Testis (tissue), 3 donors: Measurements from ENCODE around the gene GABBR2. TPM values are rescaled to one million over a fixed set of nuclear protein-coding genes. Genes with fewer than 3 reads are reported as not detected.

Experiments used
- DNase-seq: peaks from one replicate; pipeline ENCODE4 v3.0.0-alpha.2; 2019
- H3K27ac ChIP-seq, 2 donors: fragments of 200-600 bp; sonication (generic); one replicate each; pipeline ENCODE4 v1.5.1; 2019
- H3K27me3 ChIP-seq: fragments of 200-600 bp; sonication (generic); one replicate; pipeline ENCODE4 v1.5.1; 2019
- H3K36me3 ChIP-seq: fragments of 200-600 bp; sonication (generic); one replicate; pipeline ENCODE4 v1.5.1; 2017; ENCODE audit warnings: low read depth; ENCODE audit errors: missing control alignments
- H3K4me1 ChIP-seq: fragments of 200-600 bp; sonication (generic); one replicate; pipeline ENCODE4 v1.5.1; 2019
- H3K4me3 ChIP-seq, 2 donors: fragments of 200-600 bp; sonication (generic); one replicate each; pipeline ENCODE4 v1.5.1; 2017 to 2019
- H3K9me3 ChIP-seq: fragments of 200-600 bp; sonication (generic); one replicate; pipeline ENCODE4 v1.5.1; 2017
- POLR2A ChIP-seq: fragments of 450-650 bp; IDR thresholded peaks from one replicate; pipeline ENCODE4 v1.6.1; 2017; ENCODE audit warnings: antibody characterized with exemption, mild to moderate bottlenecking, moderate library complexity
- WGBS, 2 donors: methylation state at CpG; one replicate each; pipeline ENCODE4 v1.1.5; 2018; 5-methylcytosine and 5-hydroxymethylcytosine counted together
- intact Hi-C: fragments of 100-400 bp; cut with DNase I; formaldehyde crosslinking; loops from one replicate; pipeline ENCODE4 v1.15.1; 2023; ENCODE audit warnings: low total_unique reads
- polyA plus RNA-seq: library from polyadenylated mRNA; stranded (reverse); fragments of 350-450 nt; fragmentation: Illumina TruSeq; extraction: RNeasy Lipid Tissue Mini Kit (QIAGEN cat#74804); gene quantifications from one replicate; pipeline ENCODE4 v1.2.3, GENCODE V29; 2014; ENCODE audit warnings: low read depth, low replicate concordance; ENCODE audit not compliant: insufficient read depth
- total RNA-seq, 2 donors: library from RNA; depleted of rRNA; stranded (reverse); fragments of >200 nt; gene quantifications; one replicate each; pipeline ENCODE4 v1.2.3, GENCODE V29; 2016
- TF ChIP-seq, protein P1 (sequence below), 3 experiments: fragments of 450-650 bp in 2 of 3; fragments of 200-600 bp in 1 of 3; sonication (generic) in 1 of 3; IDR thresholded peaks; one replicate each; pipeline ENCODE4 v1.5.1; 2016 to 2019; ENCODE audit warnings: antibody characterized with exemption in 3 of 3, mild to moderate bottlenecking in 2 of 3, moderate library complexity in 1 of 3

Gene GABBR2
- total and polyA plus RNA-seq, 3 donors from 2014 or later = 3.0 to 8.1 (median 6.9) TPM

DNA sequence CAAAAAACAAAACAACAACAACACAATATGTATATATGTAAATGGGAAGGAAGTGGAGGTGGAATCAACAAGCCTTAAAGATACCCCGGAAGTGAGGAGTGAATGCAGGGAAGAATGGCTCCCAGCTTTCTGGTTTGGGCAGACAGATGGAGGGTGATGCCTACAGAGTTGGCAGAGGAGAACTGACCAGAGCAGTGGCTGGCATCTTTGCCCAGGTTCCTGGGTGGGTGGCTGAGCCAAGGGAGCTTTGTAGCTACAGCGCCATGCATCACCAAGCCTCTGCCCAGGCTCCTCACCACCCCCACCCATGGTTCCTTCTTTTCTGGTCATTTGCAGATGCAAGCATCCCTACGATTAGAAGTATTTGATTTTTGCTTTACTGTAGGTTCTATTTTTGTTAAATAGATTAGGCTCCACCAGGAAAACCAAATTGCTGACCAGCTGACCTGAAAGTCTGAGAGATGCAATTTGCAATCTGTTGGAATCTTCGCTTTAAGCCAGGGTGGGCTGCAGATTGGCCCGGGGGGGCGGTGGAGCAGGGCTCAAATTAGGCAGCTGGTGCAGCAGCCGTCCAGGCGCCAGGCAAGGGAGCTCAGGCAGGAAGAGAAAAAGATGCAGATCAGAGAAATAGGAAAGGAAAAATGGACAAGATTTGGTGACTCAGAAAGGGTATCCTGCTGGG is 290.0 kb downstream of the GABBR2 start:
- WGBS, 2 donors = 86 to 88% methylated on average over 8 of the region's 8 CpGs
- H3K9me3 ChIP-seq = no peaks in the 10 kb centered on the region
- H3K36me3 ChIP-seq = no peaks in the 10 kb centered on the region
- no peak for DNase-seq
- no peaks in the 10 kb centered on the region for H3K4me1 ChIP-seq
- TF ChIP-seq, protein P1, sequence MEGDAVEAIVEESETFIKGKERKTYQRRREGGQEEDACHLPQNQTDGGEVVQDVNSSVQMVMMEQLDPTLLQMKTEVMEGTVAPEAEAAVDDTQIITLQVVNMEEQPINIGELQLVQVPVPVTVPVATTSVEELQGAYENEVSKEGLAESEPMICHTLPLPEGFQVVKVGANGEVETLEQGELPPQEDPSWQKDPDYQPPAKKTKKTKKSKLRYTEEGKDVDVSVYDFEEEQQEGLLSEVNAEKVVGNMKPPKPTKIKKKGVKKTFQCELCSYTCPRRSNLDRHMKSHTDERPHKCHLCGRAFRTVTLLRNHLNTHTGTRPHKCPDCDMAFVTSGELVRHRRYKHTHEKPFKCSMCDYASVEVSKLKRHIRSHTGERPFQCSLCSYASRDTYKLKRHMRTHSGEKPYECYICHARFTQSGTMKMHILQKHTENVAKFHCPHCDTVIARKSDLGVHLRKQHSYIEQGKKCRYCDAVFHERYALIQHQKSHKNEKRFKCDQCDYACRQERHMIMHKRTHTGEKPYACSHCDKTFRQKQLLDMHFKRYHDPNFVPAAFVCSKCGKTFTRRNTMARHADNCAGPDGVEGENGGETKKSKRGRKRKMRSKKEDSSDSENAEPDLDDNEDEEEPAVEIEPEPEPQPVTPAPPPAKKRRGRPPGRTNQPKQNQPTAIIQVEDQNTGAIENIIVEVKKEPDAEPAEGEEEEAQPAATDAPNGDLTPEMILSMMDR (IDR thresholded peaks at IDR 0.05) = no peak
- TF ChIP-seq POLR2A = no peak
- H3K4me3 ChIP-seq = no peak overlapping the region
- intact Hi-C loops = no loop called here
- no peaks in the 10 kb centered on the region for H3K27me3 ChIP-seq
- H3K27ac ChIP-seq = no peak overlapping the region

DNA sequence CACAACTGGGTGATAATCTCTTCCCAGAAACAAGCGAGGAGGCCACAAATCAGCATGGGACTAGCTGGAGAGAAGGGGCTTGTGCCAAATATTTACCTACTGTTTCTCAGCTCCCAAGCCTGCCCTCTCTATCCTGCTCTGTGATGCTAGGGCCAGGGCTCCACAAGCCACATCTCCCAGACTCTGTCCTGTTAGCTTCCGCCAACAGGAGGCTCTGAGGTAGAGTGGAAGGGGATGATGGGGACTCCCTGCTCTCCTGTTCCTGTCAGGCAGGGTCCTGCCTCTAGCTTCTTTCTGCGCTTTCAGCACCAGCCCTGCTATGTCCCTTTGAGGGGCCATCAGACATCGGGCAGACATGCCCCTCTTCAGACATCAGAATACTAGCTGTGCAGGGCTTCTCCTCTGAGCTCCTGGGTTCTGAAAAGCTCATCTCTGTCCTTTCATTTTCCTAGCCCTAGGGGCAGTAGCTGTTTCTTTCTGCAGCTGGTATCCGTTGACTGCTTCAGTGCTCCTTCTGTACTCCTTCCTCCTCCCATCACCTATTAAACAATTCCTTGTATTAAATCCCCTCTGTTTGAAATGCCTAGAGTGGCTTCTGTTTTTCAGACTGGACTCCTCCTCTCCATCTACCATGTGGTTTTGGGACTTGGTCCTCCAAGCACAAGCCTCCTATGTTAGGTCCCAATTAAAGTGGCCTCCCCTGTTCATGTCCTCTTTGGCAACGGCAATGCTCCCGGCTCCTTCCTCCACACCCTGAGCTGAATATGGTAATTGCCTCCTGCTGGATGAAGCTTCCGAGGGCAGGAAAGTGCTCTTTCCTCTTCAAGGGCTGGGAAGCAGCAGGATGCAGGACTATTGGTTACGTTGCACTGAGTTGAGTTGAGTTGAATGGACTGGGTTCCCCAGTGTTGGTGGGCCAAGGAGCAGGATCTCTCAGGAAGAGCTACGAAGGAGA is 292.2 kb downstream of the GABBR2 start:
- TF ChIP-seq POLR2A = no peak
- TF ChIP-seq, protein P1 (IDR thresholded peaks at IDR 0.05) = no peak
- H3K36me3 ChIP-seq = no peaks in the 10 kb centered on the region
- WGBS, 2 donors = 67 to 80% methylated on average over 10 of the region's 10 CpGs
- no peak overlapping the region for H3K27ac ChIP-seq
- H3K4me1 ChIP-seq = no peaks in the 10 kb centered on the region
- DNase-seq = no peak
- intact Hi-C loops = no loop called here
- no peak overlapping the region for H3K4me3 ChIP-seq
- H3K9me3 ChIP-seq = no peaks in the 10 kb centered on the region
- no peaks in the 10 kb centered on the region for H3K27me3 ChIP-seq

DNA sequence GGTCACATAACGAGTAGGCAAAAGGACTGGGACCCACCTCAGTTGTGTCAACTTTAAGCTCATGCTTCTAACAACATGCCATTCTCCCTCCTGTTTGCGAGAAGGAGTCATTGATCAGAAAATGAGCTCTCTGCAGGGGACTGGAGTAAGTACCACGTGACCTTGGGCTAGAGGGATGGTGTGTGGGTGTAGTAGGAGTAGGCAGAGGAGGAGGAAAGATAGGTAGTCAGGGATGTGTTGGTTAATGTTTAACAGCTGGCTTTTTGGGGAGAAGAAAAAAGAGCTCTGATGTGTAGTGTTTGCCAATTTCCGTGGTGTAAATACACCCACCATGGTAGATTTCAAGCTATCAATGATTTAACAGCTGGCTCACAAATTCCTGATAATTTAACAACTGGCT is 293.0 kb downstream of the GABBR2 start:
- Histone ChIP-seq H3K36me3 (no peaks in the 10 kb centered on the region), H3K27me3 (no peaks in the 10 kb centered on the region), H3K4me3 (no peak overlapping the region), H3K9me3 (no peaks in the 10 kb centered on the region), H3K4me1 (no peaks in the 10 kb centered on the region), H3K27ac (no peak overlapping the region)
- TF ChIP-seq POLR2A = no peak
- TF ChIP-seq, protein P1 (IDR thresholded peaks at IDR 0.05) = no peak
- DNase-seq = no peak
- intact Hi-C loops = no loop called here
- 52 to 64% methylated on average over 4 of the region's 4 CpGs for WGBS, 2 donors

DNA sequence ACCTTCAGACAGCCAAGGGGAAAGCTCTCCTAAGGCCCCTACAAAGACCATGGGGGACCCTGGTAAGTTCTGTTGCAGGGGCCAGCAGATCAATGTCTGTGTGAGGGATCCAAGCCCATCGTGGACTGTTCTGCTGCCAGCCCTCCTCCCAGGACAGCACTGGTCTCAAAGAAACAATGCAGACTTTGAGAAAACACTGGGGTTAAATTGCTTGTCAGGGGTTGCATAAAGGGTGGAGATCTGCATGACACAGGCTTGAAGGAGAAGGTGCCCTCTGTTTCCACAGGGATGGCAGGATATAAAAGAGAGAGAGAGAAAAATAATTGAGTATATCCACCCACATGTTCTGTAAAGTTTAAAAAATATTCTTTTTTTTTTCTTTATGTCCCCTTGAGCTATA is 295.7 kb downstream of the GABBR2 start:
- H3K4me1 ChIP-seq = no peaks in the 10 kb centered on the region
- intact Hi-C loops = no loop called here
- TF ChIP-seq, protein P1 (IDR thresholded peaks at IDR 0.05) = no peak
- no peak for TF ChIP-seq POLR2A
- H3K9me3 ChIP-seq = no peaks in the 10 kb centered on the region
- no peak for DNase-seq
- no peak overlapping the region for H3K4me3 ChIP-seq
- no peaks in the 10 kb centered on the region for H3K27me3 ChIP-seq
- 64 to 67% methylated on average over 1 of the region's 1 CpG for WGBS, 2 donors
- H3K36me3 ChIP-seq = no peaks in the 10 kb centered on the region
- H3K27ac ChIP-seq = no peak overlapping the region
